GM12875 (cell line): ENCODE results near the gene RCL1.

Experiments used
- H3K4me3 ChIP-seq: one replicate; pipeline ENCODE4 v1.5.1; 2011; ENCODE audit warnings: low read depth, low read length, control low read depth
- CTCF ChIP-seq: IDR thresholded peaks from 2 replicates; pipeline ENCODE4 v1.5.1; 2011; ENCODE audit warnings: low read depth, mild to moderate bottlenecking, control low read depth, inconsistent platforms, low read length, moderate library complexity, borderline replicate concordance; ENCODE audit not compliant: insufficient read depth

The RCL1 gene

GRCh38 chr9:4803670-4804530, 11.2 kb downstream of the RCL1 start:
- no peak for TF ChIP-seq CTCF

GRCh38 chr9:4804531-4805016, 11.8 kb downstream of the RCL1 start:
- no peak overlapping the region for H3K4me3 ChIP-seq
- no peak for TF ChIP-seq CTCF

More at GRCh38 chr9:4803670-4804530, 11.2 kb downstream of the RCL1 start:
- H3K4me3 ChIP-seq = no peak overlapping the region

GRCh38 chr9:4805191-4805918, 12.6 kb downstream of the RCL1 start:
- TF ChIP-seq CTCF = no peak
- H3K4me3 ChIP-seq = no peak overlapping the region

- no peak for TF ChIP-seq CTCF
These were observed 17.8 kb downstream of the RCL1 start for GRCh38 chr9:4810565-4810964.

GRCh38 chr9:4811824-4812223, 19.1 kb downstream of the RCL1 start:
- no peak for TF ChIP-seq CTCF
- no peak overlapping the region for H3K4me3 ChIP-seq

More at GRCh38 chr9:4810565-4810964, 17.8 kb downstream of the RCL1 start:
- H3K4me3 ChIP-seq = no peak overlapping the region

- no peak for TF ChIP-seq CTCF
- no peak overlapping the region for H3K4me3 ChIP-seq
These were observed 20.1 kb downstream of the RCL1 start for GRCh38 chr9:4812858-4813257.
